Muscle layer of colon (tissue), 2 donors: ENCODE measurements around the gene SUGP1.
"Not testable (repeated sequence)": the region's sequence is repeated elsewhere in the genome, so short reads cannot be mapped to it uniquely, and the experiment has no call there.

Experiments used
- H3K27ac ChIP-seq: one replicate; pipeline ENCODE4 v1.7.0; 2013; ENCODE audit warnings: low read depth, mild to moderate bottlenecking, low read length, moderate library complexity
- H3K27me3 ChIP-seq, 2 donors: one replicate each; pipeline ENCODE4 v1.7.0; 2013; ENCODE audit warnings: low read length in 2 of 2, mild to moderate bottlenecking in 2 of 2; ENCODE audit not compliant: insufficient read depth in 2 of 2, control insufficient read depth in 1 of 2
- H3K36me3 ChIP-seq: one replicate; pipeline ENCODE4 v1.7.0; 2013; ENCODE audit warnings: mild to moderate bottlenecking, low read length; ENCODE audit not compliant: insufficient read depth
- H3K4me1 ChIP-seq: one replicate; pipeline ENCODE4 v1.7.0; 2013; ENCODE audit warnings: mild to moderate bottlenecking, low read length; ENCODE audit not compliant: insufficient read depth
- H3K4me3 ChIP-seq, 2 donors: one replicate each; pipeline ENCODE4 v1.7.0; 2013; ENCODE audit warnings: low read length in 2 of 2, low read depth in 1 of 2, mild to moderate bottlenecking in 1 of 2, moderate library complexity in 1 of 2
- H3K9ac ChIP-seq: one replicate; pipeline ENCODE4 v1.7.0; 2013; ENCODE audit warnings: low read length
- H3K9me3 ChIP-seq: one replicate; pipeline ENCODE4 v1.7.0; 2013; ENCODE audit warnings: mild to moderate bottlenecking, low read length
- donor health status: abdominal sarcoma.
- donor health status: Adenocarcinoma of cecum.

Gene SUGP1

GRCh38 chr19:19352823-19353222 lies 32.5 kb upstream of the SUGP1 start:
- peaks cover 78% of the 10 kb centered on the region for H3K36me3 ChIP-seq
- no peak overlapping the region for H3K27ac ChIP-seq
- no peak overlapping the region for H3K4me3 ChIP-seq
- no peaks in the 10 kb centered on the region for H3K4me1 ChIP-seq
- H3K9me3 ChIP-seq = no peaks in the 10 kb centered on the region
- H3K9ac ChIP-seq = no peak overlapping the region
- no peaks in the 10 kb centered on the region for H3K27me3 ChIP-seq

- H3K9ac ChIP-seq, H3K4me3 ChIP-seq, H3K27ac ChIP-seq, H3K27me3 ChIP-seq, H3K4me1 ChIP-seq, H3K9me3 ChIP-seq: not testable (repeated sequence)
- H3K36me3 ChIP-seq = peaks cover 78% of the 10 kb centered on the region
Observed at GRCh38 chr19:19350756-19351155, 30.4 kb upstream of the SUGP1 start.

DNA sequence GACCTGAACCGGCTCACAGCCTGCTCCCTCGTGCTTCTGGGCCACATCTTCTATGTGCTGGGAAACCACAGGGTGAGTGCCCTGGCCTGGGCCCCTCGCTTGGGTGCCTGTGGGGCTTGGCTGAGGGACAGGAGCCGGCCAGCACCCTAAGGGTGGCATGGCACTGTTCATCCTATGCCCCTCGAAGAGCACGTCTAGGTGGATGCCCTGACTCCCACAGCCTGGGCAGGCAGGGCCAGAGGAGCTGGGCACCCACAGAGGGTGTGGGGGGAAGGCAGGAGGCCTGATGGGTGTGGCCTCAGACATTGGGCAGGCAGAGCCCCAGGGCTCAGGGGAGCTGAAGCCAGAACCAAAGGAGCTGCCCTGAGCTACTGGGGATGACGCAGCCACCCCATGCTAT lies 29.1 kb upstream of the SUGP1 start:
- H3K4me3 ChIP-seq = no peak overlapping the region
- H3K36me3 ChIP-seq = peaks cover 78% of the 10 kb centered on the region
- H3K4me1 ChIP-seq = no peaks in the 10 kb centered on the region
- H3K27ac ChIP-seq = no peak overlapping the region
- no peaks in the 10 kb centered on the region for H3K27me3 ChIP-seq
- H3K9me3 ChIP-seq = no peaks in the 10 kb centered on the region
- no peak overlapping the region for H3K9ac ChIP-seq

- peaks cover 74% of the 10 kb centered on the region for H3K36me3 ChIP-seq
- H3K4me1 ChIP-seq = no peaks in the 10 kb centered on the region
- H3K4me3 ChIP-seq = no peak overlapping the region
- no peak overlapping the region for H3K9ac ChIP-seq
- no peaks in the 10 kb centered on the region for H3K9me3 ChIP-seq
- H3K27ac ChIP-seq = no peak overlapping the region
- no peaks in the 10 kb centered on the region for H3K27me3 ChIP-seq
Observed at GRCh38 chr19:19348266-19348665, 28.0 kb upstream of the SUGP1 start.

- Histone ChIP-seq H3K27me3 (no peaks in the 10 kb centered on the region), H3K27ac (no peak overlapping the region), H3K36me3 (peaks cover 72% of the 10 kb centered on the region), H3K9ac (no peak overlapping the region), H3K4me3 (no peak overlapping the region), H3K4me1 (no peaks in the 10 kb centered on the region), H3K9me3 (no peaks in the 10 kb centered on the region)
Observed at GRCh38 chr19:19347401-19348110, 27.2 kb upstream of the SUGP1 start.

DNA sequence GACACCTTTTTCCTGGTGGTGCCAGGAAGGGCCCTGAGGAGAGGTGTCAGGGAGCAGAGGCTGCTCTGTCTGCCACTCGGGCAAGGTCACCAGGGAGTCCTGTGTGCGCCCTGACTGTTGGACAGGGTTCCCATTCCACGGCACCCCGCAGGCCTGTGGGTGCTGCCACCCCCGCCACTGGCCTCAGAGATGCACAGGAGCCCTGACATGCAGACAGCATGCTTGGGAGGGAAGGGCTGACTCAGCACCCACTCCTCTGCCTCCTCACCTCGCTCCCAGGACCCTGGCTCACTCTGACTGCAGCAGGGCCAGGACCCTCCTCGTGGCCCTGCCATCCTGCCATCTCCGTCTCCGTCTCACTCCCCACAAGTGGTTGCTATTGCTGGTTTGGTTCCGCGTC lies 25.7 kb upstream of the SUGP1 start:
- Histone ChIP-seq H3K27me3 (no peaks in the 10 kb centered on the region), H3K4me1 (no peaks in the 10 kb centered on the region), H3K4me3 (no peak overlapping the region), H3K27ac (no peak overlapping the region), H3K9ac (no peak overlapping the region), H3K9me3 (no peaks in the 10 kb centered on the region), H3K36me3 (peaks cover 75% of the 10 kb centered on the region)

DNA sequence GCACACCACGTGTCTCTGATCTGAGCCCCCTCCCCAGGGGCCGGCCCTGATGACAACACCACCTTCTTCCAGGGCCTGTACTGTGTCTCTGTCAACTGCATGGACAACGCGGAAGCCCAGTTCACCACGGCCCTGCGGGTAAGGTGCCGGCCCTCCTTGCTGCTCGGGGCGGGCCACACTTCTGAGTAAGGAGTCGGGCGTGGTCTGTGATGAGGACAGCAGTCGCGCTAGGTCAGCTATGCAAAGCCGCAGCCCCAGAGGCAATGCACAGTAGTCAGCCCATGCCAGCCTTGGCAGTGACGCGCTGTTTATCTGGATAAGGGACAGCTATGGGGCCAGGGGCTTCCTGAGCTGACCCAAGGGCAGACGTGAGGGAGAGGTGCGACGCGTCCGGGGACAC lies 24.9 kb upstream of the SUGP1 start:
- H3K27me3 ChIP-seq = no peaks in the 10 kb centered on the region
- H3K9ac ChIP-seq = no peak overlapping the region
- H3K4me3 ChIP-seq = no peak overlapping the region
- no peak overlapping the region for H3K27ac ChIP-seq
- H3K4me1 ChIP-seq = no peaks in the 10 kb centered on the region
- no peaks in the 10 kb centered on the region for H3K9me3 ChIP-seq
- peaks cover 79% of the 10 kb centered on the region for H3K36me3 ChIP-seq

- no peak overlapping the region for H3K27ac ChIP-seq
- no peaks in the 10 kb centered on the region for H3K27me3 ChIP-seq
- H3K9ac ChIP-seq = no peak overlapping the region
- H3K4me1 ChIP-seq = no peaks in the 10 kb centered on the region
- H3K36me3 ChIP-seq = peaks cover 77% of the 10 kb centered on the region
- H3K9me3 ChIP-seq = no peaks in the 10 kb centered on the region
- H3K4me3 ChIP-seq = no peak overlapping the region
Observed at GRCh38 chr19:19343762-19344161, 23.5 kb upstream of the SUGP1 start.

GRCh38 chr19:19343016-19343362 lies 22.7 kb upstream of the SUGP1 start:
- Histone ChIP-seq H3K36me3 (peaks cover 78% of the 10 kb centered on the region), H3K27ac (no peak overlapping the region), H3K4me3 (no peak overlapping the region), H3K4me1 (no peaks in the 10 kb centered on the region), H3K9me3 (no peaks in the 10 kb centered on the region), H3K9ac (no peak overlapping the region), H3K27me3 (no peaks in the 10 kb centered on the region)

DNA sequence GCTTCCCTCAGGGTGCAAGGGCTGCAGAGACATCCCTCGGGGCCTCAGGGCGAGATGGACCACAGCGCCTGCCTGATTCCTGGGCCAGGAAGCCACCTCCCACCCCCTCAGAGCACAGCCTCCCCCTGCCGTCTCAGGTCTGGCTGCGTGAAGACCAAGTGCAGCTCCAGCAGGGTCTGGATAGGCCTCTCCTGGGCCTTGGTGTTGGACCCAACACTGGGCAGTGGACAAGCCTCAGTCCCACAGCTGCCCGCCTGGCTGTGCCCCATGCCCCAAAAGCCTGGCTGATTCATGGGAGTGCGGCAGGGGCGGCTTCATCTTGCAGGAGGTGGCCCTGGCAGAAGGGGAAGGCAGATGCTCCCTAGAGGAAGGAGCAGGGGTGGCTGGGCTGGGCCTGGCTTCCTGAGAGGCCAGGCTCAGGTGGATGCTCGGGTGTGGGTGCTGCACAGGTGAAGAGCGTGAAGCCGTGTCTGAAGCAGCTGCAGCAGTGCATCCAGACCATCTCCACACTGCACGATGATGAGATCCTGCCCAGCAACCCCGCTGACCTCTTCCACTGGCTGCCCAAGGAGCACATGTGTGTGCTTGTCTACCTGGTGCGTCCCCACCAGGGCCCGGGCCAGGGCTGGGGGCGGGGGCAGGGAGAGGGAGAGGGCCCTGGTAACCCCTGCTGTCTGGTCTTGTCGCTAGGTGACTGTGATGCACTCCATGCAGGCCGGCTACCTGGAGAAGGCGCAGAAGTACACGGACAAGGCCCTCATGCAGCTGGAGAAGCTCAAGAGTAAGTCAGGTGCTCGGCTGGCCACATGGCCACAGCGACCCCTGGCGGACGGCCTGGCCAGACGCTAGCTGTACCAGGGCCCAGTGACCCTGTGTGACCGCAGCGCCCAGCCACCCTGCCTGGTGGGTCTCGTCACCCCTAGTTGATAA lies 22.0 kb upstream of the SUGP1 start:
- Histone ChIP-seq H3K27ac (no peak overlapping the region), H3K9me3 (no peaks in the 10 kb centered on the region), H3K4me1 (no peaks in the 10 kb centered on the region), H3K9ac (no peak overlapping the region), H3K4me3 (no peak overlapping the region), H3K27me3 (no peaks in the 10 kb centered on the region), H3K36me3 (peaks cover 78% of the 10 kb centered on the region)

DNA sequence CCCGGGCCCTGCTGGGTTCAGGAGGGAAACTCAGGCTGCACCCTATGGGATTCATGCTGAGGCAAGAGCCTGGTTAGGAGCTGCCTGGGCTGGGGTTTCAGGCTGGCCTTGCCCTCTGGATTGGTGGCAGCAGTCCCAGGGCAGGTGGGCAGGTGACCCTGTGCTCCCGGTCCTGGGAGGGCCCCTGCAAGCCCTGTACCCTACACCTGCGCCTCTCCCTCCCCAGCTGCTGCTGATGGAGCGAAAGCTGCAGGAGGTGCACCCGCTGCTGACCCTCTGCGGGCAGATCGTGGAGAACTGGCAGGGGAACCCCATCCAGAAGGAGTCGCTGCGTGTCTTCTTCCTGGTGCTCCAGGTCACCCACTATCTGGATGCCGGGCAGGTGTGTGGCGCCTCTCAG lies 20.7 kb upstream of the SUGP1 start:
- Histone ChIP-seq H3K27ac (no peak overlapping the region), H3K36me3 (peaks cover 78% of the 10 kb centered on the region), H3K4me1 (no peaks in the 10 kb centered on the region), H3K9ac (no peak overlapping the region), H3K9me3 (no peaks in the 10 kb centered on the region), H3K27me3 (no peaks in the 10 kb centered on the region), H3K4me3 (no peak overlapping the region)
